H1 (cell line): ENCODE results near the gene HOXA10.

ENCODE experiments used
- CEBPB ChIP-seq: IDR thresholded peaks from 2 replicates; pipeline ENCODE4 v1.6.1; 2012; ENCODE audit warnings: low read depth, low read length
- HDAC6 ChIP-seq: IDR thresholded peaks from one replicate; pipeline ENCODE4 v1.7.1; 2012; ENCODE audit warnings: low read depth, mild to moderate bottlenecking, inconsistent platforms, low read length, moderate library complexity
- POLR2A ChIP-seq, 2 experiments: IDR thresholded peaks; 1 replicate in 1 of 2; 2 replicates in 1 of 2; pipeline ENCODE4 v1.6.1; 2011; ENCODE audit warnings: low read depth in 2 of 2, low read length in 2 of 2, mild to moderate bottlenecking in 2 of 2; ENCODE audit errors: control extremely low read depth in 1 of 2
- RFX5 ChIP-seq: IDR thresholded peaks from 2 replicates; pipeline ENCODE4 v1.6.1; 2011; ENCODE audit warnings: low read depth, low read length, improper control_type of control experiment, borderline replicate concordance

- TF ChIP-seq HDAC6 (no peak), POLR2A (IDR thresholded peaks at IDR 0.05; ENCODE audit: control extremely low read depth in 1 of 2, low read depth in 2 of 2, low read length in 2 of 2) (no peak), CEBPB (no peak), RFX5 (no peak)
Measured at GRCh38 chr7:27142580-27143022, 31.5 kb downstream of the HOXA10 start.
